Endodermal cell (in vitro differentiated cells): ENCODE measurements around the gene KCNN3. TPM values are rescaled to one million over a fixed set of nuclear protein-coding genes. Genes with fewer than 3 reads are reported as not detected.
A peak's percentile ranks its signal among the peaks of the same experiment; 100 is the strongest.

Source experiments
- DNase-seq: peaks from one replicate; pipeline ENCODE4 v3.0.0-alpha.2; 2017
- H3K27ac ChIP-seq: 2 replicates; pipeline ENCODE4 v1.5.1; 2013; ENCODE audit warnings: mild to moderate bottlenecking, low read depth, low read length, moderate library complexity
- H3K27me3 ChIP-seq: 2 replicates; pipeline ENCODE4 v1.6.1; 2013; ENCODE audit warnings: mild to moderate bottlenecking, low read length, moderate library complexity; ENCODE audit not compliant: insufficient read depth, control insufficient read depth, poor library complexity, severe bottlenecking
- H3K36me3 ChIP-seq: 2 replicates; pipeline ENCODE4 v1.7.0; 2013; ENCODE audit warnings: mild to moderate bottlenecking, low read length, moderate library complexity; ENCODE audit not compliant: control insufficient read depth, insufficient read depth
- H3K4me1 ChIP-seq: one replicate; pipeline ENCODE4 v1.7.0; 2013; ENCODE audit warnings: low read length; ENCODE audit not compliant: control insufficient read depth, insufficient read depth
- H3K4me3 ChIP-seq: 2 replicates; pipeline ENCODE4 v1.5.1; 2013; ENCODE audit warnings: mild to moderate bottlenecking, low read length, moderate library complexity
- H3K9ac ChIP-seq: 2 replicates; pipeline ENCODE4 v1.6.1; 2013; ENCODE audit warnings: mild to moderate bottlenecking, low read length, moderate library complexity; ENCODE audit not compliant: poor library complexity, severe bottlenecking; ENCODE audit errors: extremely low read depth
- H3K9me3 ChIP-seq: 2 replicates; pipeline ENCODE4 v1.6.1; 2013; ENCODE audit warnings: mild to moderate bottlenecking, low read length, moderate library complexity; ENCODE audit not compliant: control insufficient read depth
- H3K27ac Mint-ChIP-seq: 2 replicates; pipeline ENCODE4 v1.8.0; 2020; ENCODE audit warnings: mixed read lengths
- H3K27me3 Mint-ChIP-seq: 2 replicates; pipeline ENCODE4 v1.8.0; 2021; ENCODE audit warnings: mild to moderate bottlenecking, mixed read lengths; ENCODE audit not compliant: insufficient read depth
- H3K36me3 Mint-ChIP-seq: 2 replicates; pipeline ENCODE4 v1.8.0; 2020; ENCODE audit warnings: low read depth, mixed read lengths
- H3K4me1 Mint-ChIP-seq: 2 replicates; pipeline ENCODE4 v1.8.0; 2020; ENCODE audit warnings: mixed read lengths
- H3K4me3 Mint-ChIP-seq: 2 replicates; pipeline ENCODE4 v1.8.0; 2020; ENCODE audit warnings: mild to moderate bottlenecking, moderate library complexity, mixed read lengths
- H3K9me3 Mint-ChIP-seq: 2 replicates; pipeline ENCODE4 v1.8.0; 2020; ENCODE audit warnings: mild to moderate bottlenecking, mixed read lengths
- WGBS, 2 experiments: methylation state at CpG; one replicate each; pipeline versions ENCODE4 v1.1.5 to v1.1.7; 2013; ENCODE audit warnings: missing lambda C conversion rate in 2 of 2, mixed read lengths in 1 of 2; ENCODE audit not compliant: insufficient coverage in 1 of 2, insufficient read length in 1 of 2; 5-methylcytosine and 5-hydroxymethylcytosine counted together
- total RNA-seq, 2 donors: library from RNA; stranded (reverse); fragmentation: NEBNext Ultra II Directional in 1 of 2; extraction: Animal tissue kit (Norgen Biotek cat#: 25700) in 1 of 2; gene quantifications; 2 replicates in 1 of 2; 3 replicates in 1 of 2; pipeline ENCODE4 v1.2.1, GENCODE V29; 2021
- TF ChIP-seq, protein P1 (sequence below): fragments of 200-600 bp; sonication (generic); conservative IDR thresholded peaks from 2 replicates; pipeline ENCODE4 v1.5.0; 2021; ENCODE audit warnings: antibody characterized with exemption, mild to moderate bottlenecking

Gene KCNN3
- total RNA-seq, 2 donors from 2014 or later = 0.57 to 0.75 TPM

DNA sequence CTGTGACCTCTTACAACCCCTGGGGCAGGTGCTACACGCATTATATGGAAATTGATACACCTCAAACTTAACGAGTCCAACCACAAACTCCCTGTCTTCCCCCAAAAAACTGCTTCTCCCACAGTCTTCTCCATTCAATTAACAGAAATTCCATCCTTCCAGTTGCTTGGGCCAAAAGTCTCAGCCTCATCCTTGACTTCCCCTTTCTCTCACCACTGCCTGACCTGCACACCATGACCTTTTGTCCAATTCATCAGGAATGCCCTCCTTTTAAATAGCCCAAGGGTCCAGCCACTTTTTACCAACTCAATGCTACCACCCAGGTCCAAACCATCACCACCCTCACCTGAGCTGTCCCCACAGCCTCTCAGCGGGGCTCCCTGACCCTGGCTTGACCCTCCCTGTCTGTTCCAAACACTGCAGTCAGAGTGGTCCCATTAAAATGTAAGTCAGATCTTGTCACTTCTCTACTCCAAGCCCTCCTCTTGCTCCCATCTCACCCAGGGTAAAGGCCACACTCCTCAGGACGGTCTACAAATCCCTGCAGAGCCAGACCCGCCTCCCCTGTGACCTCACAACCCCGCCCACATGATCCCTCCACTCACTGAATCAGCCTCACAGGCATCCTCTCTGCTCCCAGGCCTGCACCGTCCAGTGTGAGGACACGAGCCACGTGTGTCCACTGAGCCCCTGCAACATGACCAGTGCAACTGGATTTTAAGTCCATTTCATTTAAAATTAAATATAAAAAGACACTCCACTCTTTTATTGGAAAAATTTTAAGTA lies 18.5 kb downstream of the KCNN3 start:
- Mint-ChIP-seq H3K27ac (peak overlapping the region; percentile 1), H3K4me1 (peaks cover 19% of the 10 kb centered on the region), H3K36me3 (no peaks in the 10 kb centered on the region), H3K4me3 (no peak overlapping the region), H3K9me3 (no peaks in the 10 kb centered on the region), H3K27me3 (peaks cover 3% of the 10 kb centered on the region)
- TF ChIP-seq, protein P1, sequence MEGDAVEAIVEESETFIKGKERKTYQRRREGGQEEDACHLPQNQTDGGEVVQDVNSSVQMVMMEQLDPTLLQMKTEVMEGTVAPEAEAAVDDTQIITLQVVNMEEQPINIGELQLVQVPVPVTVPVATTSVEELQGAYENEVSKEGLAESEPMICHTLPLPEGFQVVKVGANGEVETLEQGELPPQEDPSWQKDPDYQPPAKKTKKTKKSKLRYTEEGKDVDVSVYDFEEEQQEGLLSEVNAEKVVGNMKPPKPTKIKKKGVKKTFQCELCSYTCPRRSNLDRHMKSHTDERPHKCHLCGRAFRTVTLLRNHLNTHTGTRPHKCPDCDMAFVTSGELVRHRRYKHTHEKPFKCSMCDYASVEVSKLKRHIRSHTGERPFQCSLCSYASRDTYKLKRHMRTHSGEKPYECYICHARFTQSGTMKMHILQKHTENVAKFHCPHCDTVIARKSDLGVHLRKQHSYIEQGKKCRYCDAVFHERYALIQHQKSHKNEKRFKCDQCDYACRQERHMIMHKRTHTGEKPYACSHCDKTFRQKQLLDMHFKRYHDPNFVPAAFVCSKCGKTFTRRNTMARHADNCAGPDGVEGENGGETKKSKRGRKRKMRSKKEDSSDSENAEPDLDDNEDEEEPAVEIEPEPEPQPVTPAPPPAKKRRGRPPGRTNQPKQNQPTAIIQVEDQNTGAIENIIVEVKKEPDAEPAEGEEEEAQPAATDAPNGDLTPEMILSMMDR = no peak
- WGBS, 2 experiments = 74 to 78% methylated on average over 7 to 9 of the region's 9 CpGs
- Histone ChIP-seq H3K9ac (no peak overlapping the region), H3K4me3 (no peak overlapping the region), H3K4me1 (peaks cover 4% of the 10 kb centered on the region), H3K9me3 (no peaks in the 10 kb centered on the region), H3K27ac (no peak overlapping the region), H3K27me3 (no peaks in the 10 kb centered on the region), H3K36me3 (no peaks in the 10 kb centered on the region)
- DNase-seq = peak; percentile 86

DNA sequence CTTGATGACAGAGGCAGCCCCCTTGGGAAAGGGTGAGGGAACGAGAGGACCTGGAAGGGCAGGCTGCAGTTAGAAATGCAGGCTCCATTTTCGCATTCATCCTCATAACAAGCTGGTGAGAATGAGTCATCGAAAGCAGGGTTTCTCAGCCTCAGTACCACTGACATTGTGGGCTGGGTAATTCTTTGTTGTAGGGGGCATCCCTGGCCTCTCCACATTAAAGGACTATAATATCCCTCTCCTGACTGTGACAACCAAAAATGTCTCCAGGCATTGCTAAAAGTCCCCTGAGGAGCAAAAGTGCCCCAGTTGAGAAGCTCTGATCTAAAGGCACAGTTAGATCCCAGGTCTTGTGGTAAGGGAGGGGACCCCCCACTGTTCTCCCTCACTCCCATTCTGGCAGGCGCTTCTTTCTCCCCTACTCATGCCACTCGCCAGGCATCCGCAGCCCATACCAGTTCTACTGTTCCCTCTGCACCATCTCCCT lies 20.4 kb downstream of the KCNN3 start:
- peak overlapping the region; percentile 13 for H3K9ac ChIP-seq
- no peaks in the 10 kb centered on the region for H3K27me3 ChIP-seq
- TF ChIP-seq, protein P1 = no peak
- no peak overlapping the region for H3K27ac ChIP-seq
- no peak overlapping the region for H3K4me3 ChIP-seq
- Mint-ChIP-seq H3K9me3 (no peaks in the 10 kb centered on the region), H3K4me1 (peaks cover 17% of the 10 kb centered on the region), H3K27ac (no peak overlapping the region), H3K27me3 (peaks cover 3% of the 10 kb centered on the region), H3K36me3 (no peaks in the 10 kb centered on the region), H3K4me3 (no peak overlapping the region)
- peak; percentile 66 for DNase-seq
- peaks cover 4% of the 10 kb centered on the region for H3K4me1 ChIP-seq
- 81 to 85% methylated on average over 5 to 6 of the region's 6 CpGs for WGBS, 2 experiments
- H3K9me3 ChIP-seq = no peaks in the 10 kb centered on the region
- no peaks in the 10 kb centered on the region for H3K36me3 ChIP-seq

DNA sequence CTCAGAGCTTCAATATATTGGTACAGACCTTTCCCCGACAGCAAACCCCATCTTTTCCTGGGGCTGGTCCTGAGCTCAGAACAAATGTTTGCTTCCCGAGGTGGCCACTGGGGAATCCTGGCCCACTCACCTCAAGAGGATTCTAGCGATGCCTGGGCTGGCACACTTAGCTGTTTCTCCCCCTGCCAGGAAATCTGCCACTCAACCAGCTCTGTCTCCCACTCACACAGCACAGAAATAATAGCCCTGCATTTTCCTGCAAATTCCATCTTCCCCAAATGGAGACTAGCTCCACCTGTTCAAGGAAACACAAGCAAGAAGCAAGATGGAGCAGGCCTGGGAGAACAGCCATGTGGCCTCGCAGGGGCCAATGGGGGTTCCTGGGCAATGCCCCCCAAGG lies 21.1 kb downstream of the KCNN3 start:
- Mint-ChIP-seq H3K4me1 (peaks cover 20% of the 10 kb centered on the region), H3K27ac (no peak overlapping the region), H3K9me3 (no peaks in the 10 kb centered on the region)

More for the DNA sequence above, 21.1 kb downstream of the KCNN3 start:
- Histone ChIP-seq H3K36me3 (no peaks in the 10 kb centered on the region), H3K27ac (no peak overlapping the region), H3K27me3 (no peaks in the 10 kb centered on the region), H3K4me3 (no peak overlapping the region), H3K9ac (no peak overlapping the region), H3K4me1 (peaks cover 4% of the 10 kb centered on the region), H3K9me3 (no peaks in the 10 kb centered on the region)
- Mint-ChIP-seq H3K4me3 (no peak overlapping the region), H3K27me3 (peaks cover 3% of the 10 kb centered on the region), H3K36me3 (no peaks in the 10 kb centered on the region)
- WGBS, 2 experiments = 88 to 92% methylated on average over 4 of the region's 4 CpGs
- TF ChIP-seq, protein P1 = no peak
- no peak for DNase-seq
